Liver (tissue), 9 donors: ENCODE measurements around the gene ZYX. TPM values are rescaled to one million over a fixed set of nuclear protein-coding genes. Genes with fewer than 3 reads are reported as not detected.

Experiments used
- DNase-seq: peaks from one replicate; pipeline ENCODE4 v3.0.0-alpha.2; 2017; ENCODE audit warnings: low spot score
- H3K27ac ChIP-seq, 2 donors: one replicate each; pipeline ENCODE4 v1.7.0; 2013; ENCODE audit warnings: inconsistent platforms in 2 of 2, low read length in 2 of 2, control low read depth in 1 of 2, low read depth in 1 of 2, mild to moderate bottlenecking in 1 of 2
- H3K27me3 ChIP-seq, 4 donors: one replicate each; pipeline versions ENCODE4 v1.6.1 to v1.7.0; 2013; ENCODE audit warnings: low read length in 3 of 4, inconsistent platforms in 1 of 4, mild to moderate bottlenecking in 1 of 4, moderate library complexity in 1 of 4; ENCODE audit not compliant: control insufficient read depth in 4 of 4, insufficient read depth in 4 of 4
- H3K36me3 ChIP-seq, 4 donors: one replicate each; pipeline versions ENCODE4 v1.6.1 to v1.7.0; 2013; ENCODE audit warnings: low read length in 3 of 4, mild to moderate bottlenecking in 3 of 4, low read depth in 1 of 4, moderate library complexity in 1 of 4; ENCODE audit not compliant: control insufficient read depth in 4 of 4, insufficient read depth in 3 of 4
- H3K4me1 ChIP-seq, 4 donors: one replicate each; pipeline versions ENCODE4 v1.6.1 to v1.7.0; 2013; ENCODE audit warnings: low read length in 3 of 4, mild to moderate bottlenecking in 3 of 4, moderate library complexity in 1 of 4; ENCODE audit not compliant: control insufficient read depth in 4 of 4, insufficient read depth in 4 of 4
- H3K4me3 ChIP-seq, 3 donors: one replicate each; pipeline versions ENCODE4 v1.6.1 to v1.7.0; 2013; ENCODE audit warnings: low read length in 3 of 3, control low read depth in 1 of 3, low read depth in 1 of 3, mild to moderate bottlenecking in 1 of 3
- H3K9ac ChIP-seq, 2 donors: one replicate each; pipeline ENCODE4 v1.7.0; 2013; ENCODE audit warnings: low read length in 2 of 2, mild to moderate bottlenecking in 2 of 2, moderate library complexity in 2 of 2, control low read depth in 1 of 2, low read depth in 1 of 2
- H3K9me3 ChIP-seq, 4 donors: one replicate each; pipeline versions ENCODE4 v1.6.1 to v1.7.0; 2013; ENCODE audit warnings: low read length in 3 of 4; ENCODE audit not compliant: control insufficient read depth in 4 of 4
- EGR1 ChIP-seq, 2 donors: IDR thresholded peaks; 2 replicates each; pipeline ENCODE4 v1.6.1; 2016 to 2018; ENCODE audit warnings: antibody characterized with exemption in 2 of 2, low read depth in 2 of 2
- FOXA1 ChIP-seq: IDR thresholded peaks from 2 replicates; pipeline ENCODE4 v1.6.1; 2016; ENCODE audit warnings: antibody characterized with exemption
- FOXA2 ChIP-seq: IDR thresholded peaks from 2 replicates; pipeline ENCODE4 v1.6.1; 2016; ENCODE audit warnings: antibody characterized with exemption
- GABPA ChIP-seq, 2 donors: IDR thresholded peaks in 1 of 2; conservative IDR thresholded peaks in 1 of 2; 2 replicates each; pipeline ENCODE4 v1.6.1; 2016; ENCODE audit warnings: antibody characterized with exemption in 2 of 2, mild to moderate bottlenecking in 1 of 2, moderate library complexity in 1 of 2
- HNF4A ChIP-seq, 2 donors: conservative IDR thresholded peaks; 2 replicates each; pipeline ENCODE4 v1.6.1; 2016; ENCODE audit warnings: antibody characterized with exemption in 2 of 2, mild to moderate bottlenecking in 2 of 2
- HNF4G ChIP-seq: IDR thresholded peaks from 2 replicates; pipeline ENCODE4 v1.6.1; 2016; ENCODE audit warnings: antibody characterized with exemption
- JUND ChIP-seq, 2 donors: IDR thresholded peaks; 2 replicates each; pipeline ENCODE4 v1.6.1; 2016; ENCODE audit warnings: antibody characterized with exemption in 2 of 2
- NR2F2 ChIP-seq: IDR thresholded peaks from 2 replicates; pipeline ENCODE4 v1.6.1; 2016; ENCODE audit warnings: antibody characterized with exemption
- RAD21 ChIP-seq, 2 donors: IDR thresholded peaks; 2 replicates each; pipeline ENCODE4 v1.6.1; 2016; ENCODE audit warnings: antibody characterized with exemption in 2 of 2, mild to moderate bottlenecking in 2 of 2
- RXRA ChIP-seq, 2 donors: IDR thresholded peaks; 2 replicates each; pipeline ENCODE4 v1.6.1; 2017 to 2018; ENCODE audit warnings: antibody characterized with exemption in 2 of 2, mild to moderate bottlenecking in 1 of 2
- SP1 ChIP-seq: IDR thresholded peaks from 2 replicates; pipeline ENCODE4 v1.6.1; 2018; ENCODE audit warnings: antibody characterized with exemption, mild to moderate bottlenecking
- TAF1 ChIP-seq: conservative IDR thresholded peaks from 2 replicates; pipeline ENCODE4 v1.6.1; 2016; ENCODE audit warnings: antibody characterized with exemption, mild to moderate bottlenecking
- YY1 ChIP-seq: IDR thresholded peaks from 2 replicates; pipeline ENCODE4 v1.6.1; 2016; ENCODE audit warnings: antibody characterized with exemption, mild to moderate bottlenecking
- WGBS: extraction: QIAGEN DNeasy Blood & Tissue Kit; methylation state at CpG from one replicate; pipeline ENCODE4 v1.1.7; 2013; 5-methylcytosine and 5-hydroxymethylcytosine counted together
- polyA plus RNA-seq, 2 donors: library from polyadenylated mRNA; stranded (reverse) in 1 of 2; unstranded in 1 of 2; fragments of 200-250 nt in 1 of 2; fragments of >200 nt in 1 of 2; fragmentation: Nextera tagmentation in 1 of 2; extraction: Ambion mirVana in 1 of 2; gene quantifications; one replicate each; pipeline versions ENCODE4 v1.2.1 to v1.2.3, GENCODE V29; 2013 to 2015
- total RNA-seq, 2 donors: library from RNA; depleted of rRNA; stranded (reverse); fragments of >200 nt; gene quantifications; one replicate each; pipeline ENCODE4 v1.2.3, GENCODE V29; 2014
- TF ChIP-seq, protein P1 (sequence below): IDR thresholded peaks from 2 replicates; pipeline ENCODE4 v1.6.1; 2016; ENCODE audit warnings: antibody characterized with exemption
- TF ChIP-seq, protein P2 (sequence below): IDR thresholded peaks from 2 replicates; pipeline ENCODE4 v1.6.1; 2016; ENCODE audit warnings: antibody characterized with exemption
- TF ChIP-seq, protein P3 (sequence below): IDR thresholded peaks from 2 replicates; pipeline ENCODE4 v1.6.1; 2016; ENCODE audit warnings: antibody characterized with exemption
- donor health status: healthy.
- donor health status: healthy.
- donor health status: healthy.
- donor health status: healthy.
- donor health status: healthy.

The ZYX gene
- total and polyA plus RNA-seq, 4 donors = 15.4 to 49.7 (median 16.5) TPM

DNA sequence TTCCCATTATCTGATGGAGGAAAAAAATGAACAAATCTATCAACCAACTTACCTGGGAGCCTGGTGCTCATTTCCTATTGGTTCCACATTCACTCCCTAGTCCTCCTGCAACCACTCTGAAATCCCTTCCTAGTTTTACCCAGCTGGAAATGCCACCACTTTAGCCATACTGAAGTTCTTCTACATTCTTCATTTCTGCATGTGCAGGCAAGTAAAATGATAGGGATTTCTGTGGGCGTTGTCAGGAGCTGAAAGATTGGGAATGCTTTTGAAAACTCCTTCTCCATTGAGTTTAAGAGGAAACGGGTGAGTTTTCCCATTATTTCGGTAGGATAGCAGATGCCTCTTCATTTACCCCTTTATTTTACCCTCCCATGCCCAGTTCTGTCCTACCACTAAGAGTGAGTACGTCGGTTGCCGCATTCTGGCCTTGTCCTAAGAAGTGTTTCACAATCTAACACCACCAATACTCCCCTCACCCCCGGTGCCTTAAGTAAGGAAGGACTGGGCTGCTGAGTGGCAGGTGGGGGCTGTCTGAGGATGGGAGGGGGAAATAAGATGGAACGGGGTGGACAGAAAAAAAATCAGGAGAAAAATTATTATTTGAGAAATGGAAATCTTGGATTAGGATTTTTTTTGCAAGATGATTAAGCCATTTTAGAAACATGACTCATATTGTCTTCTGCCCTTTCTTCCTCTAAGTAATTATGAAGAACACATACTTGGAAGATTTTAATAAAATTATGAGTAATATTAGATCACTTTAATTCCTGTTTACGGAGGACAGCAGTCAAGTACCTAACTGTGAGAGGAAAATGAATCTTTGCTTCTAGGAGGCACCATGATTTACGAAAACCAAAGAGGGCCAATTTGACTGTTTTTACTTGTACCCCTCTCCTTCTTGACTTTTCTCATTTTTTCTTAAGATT is 48.9 kb downstream of the ZYX start:
- TF ChIP-seq, protein P1, sequence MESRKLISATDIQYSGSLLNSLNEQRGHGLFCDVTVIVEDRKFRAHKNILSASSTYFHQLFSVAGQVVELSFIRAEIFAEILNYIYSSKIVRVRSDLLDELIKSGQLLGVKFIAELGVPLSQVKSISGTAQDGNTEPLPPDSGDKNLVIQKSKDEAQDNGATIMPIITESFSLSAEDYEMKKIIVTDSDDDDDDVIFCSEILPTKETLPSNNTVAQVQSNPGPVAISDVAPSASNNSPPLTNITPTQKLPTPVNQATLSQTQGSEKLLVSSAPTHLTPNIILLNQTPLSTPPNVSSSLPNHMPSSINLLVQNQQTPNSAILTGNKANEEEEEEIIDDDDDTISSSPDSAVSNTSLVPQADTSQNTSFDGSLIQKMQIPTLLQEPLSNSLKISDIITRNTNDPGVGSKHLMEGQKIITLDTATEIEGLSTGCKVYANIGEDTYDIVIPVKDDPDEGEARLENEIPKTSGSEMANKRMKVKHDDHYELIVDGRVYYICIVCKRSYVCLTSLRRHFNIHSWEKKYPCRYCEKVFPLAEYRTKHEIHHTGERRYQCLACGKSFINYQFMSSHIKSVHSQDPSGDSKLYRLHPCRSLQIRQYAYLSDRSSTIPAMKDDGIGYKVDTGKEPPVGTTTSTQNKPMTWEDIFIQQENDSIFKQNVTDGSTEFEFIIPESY = no peak
- no peak for TF ChIP-seq RXRA (IDR thresholded peaks at IDR 0.05)
- no peak for TF ChIP-seq HNF4A (conservative IDR thresholded peaks at IDR 0.05)
- TF ChIP-seq TAF1 = no peak
- TF ChIP-seq RAD21 (IDR thresholded peaks at IDR 0.05) = no peak
- no peak for TF ChIP-seq YY1
- TF ChIP-seq HNF4G = no peak
- TF ChIP-seq, protein P2, sequence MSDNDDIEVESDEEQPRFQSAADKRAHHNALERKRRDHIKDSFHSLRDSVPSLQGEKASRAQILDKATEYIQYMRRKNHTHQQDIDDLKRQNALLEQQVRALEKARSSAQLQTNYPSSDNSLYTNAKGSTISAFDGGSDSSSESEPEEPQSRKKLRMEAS = no peak
- TF ChIP-seq FOXA2 = no peak
- no peak for TF ChIP-seq EGR1 (IDR thresholded peaks at IDR 0.05; ENCODE audit: low read depth in 2 of 2)
- TF ChIP-seq GABPA (IDR thresholded peaks at IDR 0.05 in 1 of 2, conservative IDR thresholded peaks at IDR 0.05 in 1 of 2) = no peak
- TF ChIP-seq NR2F2 = no peak
- WGBS = 93% methylated on average over 10 of the region's 10 CpGs
- no peak for DNase-seq
- Histone ChIP-seq H3K27me3 (no peaks in the 10 kb centered on the region), H3K4me3 (no peak overlapping the region), H3K4me1 (peaks cover 1 to 17% (median 13%) of the 10 kb centered on the region in 4 donors), H3K36me3 (no peaks in the 10 kb centered on the region), H3K27ac (no peak overlapping the region), H3K9ac (no peak overlapping the region), H3K9me3 (no peaks in the 10 kb centered on the region)

DNA sequence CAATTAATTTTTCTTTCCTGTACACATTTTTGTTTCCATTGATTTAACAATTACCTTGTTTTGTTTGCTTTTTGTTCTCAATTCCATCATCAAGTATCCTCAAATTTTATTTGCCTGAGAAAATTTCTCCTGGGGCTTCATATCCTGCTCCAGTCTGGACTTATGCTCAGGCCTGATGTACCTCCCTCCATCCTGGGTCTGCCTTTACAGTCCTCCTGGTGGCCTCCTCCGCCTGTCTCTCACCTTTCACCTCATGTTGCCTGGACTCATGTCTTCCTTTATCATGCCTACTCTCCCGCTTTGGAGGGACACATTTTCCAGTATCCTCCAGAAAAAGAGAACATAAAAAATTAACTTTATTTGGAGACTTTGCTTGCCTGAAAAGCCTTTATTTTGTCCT is 50.0 kb downstream of the ZYX start:
- no peak overlapping the region for H3K4me3 ChIP-seq
- TF ChIP-seq EGR1 (IDR thresholded peaks at IDR 0.05; ENCODE audit: low read depth in 2 of 2) = no peak
- TF ChIP-seq FOXA1 = no peak
- TF ChIP-seq, protein P3, sequence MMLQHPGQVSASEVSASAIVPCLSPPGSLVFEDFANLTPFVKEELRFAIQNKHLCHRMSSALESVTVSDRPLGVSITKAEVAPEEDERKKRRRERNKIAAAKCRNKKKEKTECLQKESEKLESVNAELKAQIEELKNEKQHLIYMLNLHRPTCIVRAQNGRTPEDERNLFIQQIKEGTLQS = no peak
- TF ChIP-seq, protein P1 = no peak
- no peak for TF ChIP-seq TAF1
- TF ChIP-seq, protein P2 = no peak
- no peak for TF ChIP-seq FOXA2
- no peak for TF ChIP-seq JUND (IDR thresholded peaks at IDR 0.05)
- TF ChIP-seq NR2F2 = no peak
- no peak for TF ChIP-seq GABPA (IDR thresholded peaks at IDR 0.05 in 1 of 2, conservative IDR thresholded peaks at IDR 0.05 in 1 of 2)
- no peak for TF ChIP-seq SP1
- no peak for DNase-seq

More for the DNA sequence above, 50.0 kb downstream of the ZYX start:
- H3K9me3 ChIP-seq = no peaks in the 10 kb centered on the region
- H3K27ac ChIP-seq = no peak overlapping the region
- no peak overlapping the region for H3K9ac ChIP-seq
- no peaks in the 10 kb centered on the region for H3K27me3 ChIP-seq
- H3K4me1 ChIP-seq = peaks cover 3 to 25% (median 19%) of the 10 kb centered on the region in 4 donors
- 95% methylated on average over 2 of the region's 2 CpGs for WGBS
- no peaks in the 10 kb centered on the region for H3K36me3 ChIP-seq
